ENCODE results near the gene SH3PXD2A.

- no peak for TF ChIP-seq CTCF (IDR thresholded peaks at IDR 0.05 in 4 of 5, conservative IDR thresholded peaks at IDR 0.05 in 1 of 5)
- TF ChIP-seq POLR2A (IDR thresholded peaks at IDR 0.05), result no peak
These were observed 12.3 kb downstream of the SH3PXD2A start for GRCh38 chr10:103843045-103843444.

Data from gastrocnemius medialis (tissue), 4 donors.